Measurements from ENCODE around the gene AK1.

Gene AK1

GRCh38 chr9:127816728-127817127 is 60.7 kb downstream of the AK1 start:
- H3K4me3 ChIP-seq (replicated peaks; ENCODE audit: low read depth, low read length) = no peak overlapping the region
- no peak for DNase-seq (ENCODE audit: extremely low read depth, low read depth)
- no peak for TF ChIP-seq CTCF (IDR thresholded peaks at IDR 0.05; ENCODE audit: low read depth, low read length, missing control alignments)

Measured in HFF-Myc (cell line).